HG03521 (cell line): ENCODE data around the gene RPS24.
"Not testable (repeated sequence)": the region's sequence is repeated elsewhere in the genome, so short reads cannot be mapped to it uniquely, and the experiment has no call there.

Experiments
- ATAC-seq: cut with Tn5 transposase; IDR thresholded peaks from one replicate; pipeline ENCODE4 v1.9.1; 2021; ENCODE audit warnings: mild to moderate bottlenecking, moderate library complexity; ENCODE audit not compliant: unreplicated experiment

Gene RPS24

GRCh38 chr10:78033637-78034470 lies at the start of gene RPS24:
Gene RPS24, plus strand, starts transcription at chr10:78033863. Its CDS starts 39 bp downstream, at chr10:78033902.
- peak; percentile 80 for ATAC-seq

GRCh38 chr10:77984986-77985385 lies 48.7 kb upstream of the RPS24 start:
- ATAC-seq: no peak

- ATAC-seq: no peak
Observed at GRCh38 chr10:77987671-77988255, 45.9 kb upstream of the RPS24 start.

GRCh38 chr10:77989081-77989724 lies 44.5 kb upstream of the RPS24 start:
- no peak for ATAC-seq

GRCh38 chr10:77993620-77994019 lies 40.0 kb upstream of the RPS24 start:
- ATAC-seq: no peak

GRCh38 chr10:77998780-77999179 lies 34.9 kb upstream of the RPS24 start:
- not testable (repeated sequence) for ATAC-seq

- no peak for ATAC-seq
Observed at GRCh38 chr10:78000206-78000605, 33.5 kb upstream of the RPS24 start.

GRCh38 chr10:78000956-78001472 lies 32.6 kb upstream of the RPS24 start:
- no peak for ATAC-seq

GRCh38 chr10:78002541-78003288 lies 30.9 kb upstream of the RPS24 start:
- ATAC-seq: no peak

- no peak for ATAC-seq
Observed at GRCh38 chr10:78004215-78005026, 29.2 kb upstream of the RPS24 start.

GRCh38 chr10:78007172-78007571 lies 26.5 kb upstream of the RPS24 start:
- ATAC-seq: no peak

GRCh38 chr10:78009662-78010061 lies 24.0 kb upstream of the RPS24 start:
- no peak for ATAC-seq

GRCh38 chr10:78010278-78010677 lies 23.4 kb upstream of the RPS24 start:
- no peak for ATAC-seq

GRCh38 chr10:78011065-78011464 lies 22.6 kb upstream of the RPS24 start:
- ATAC-seq: no peak

GRCh38 chr10:78013564-78013963 lies 20.1 kb upstream of the RPS24 start:
- ATAC-seq: no peak

GRCh38 chr10:78015546-78015945 lies 18.1 kb upstream of the RPS24 start:
- no peak for ATAC-seq

GRCh38 chr10:78017856-78018255 lies 15.8 kb upstream of the RPS24 start:
- no peak for ATAC-seq

GRCh38 chr10:78019264-78019663 lies 14.4 kb upstream of the RPS24 start:
- no peak for ATAC-seq

- ATAC-seq: no peak
Observed at GRCh38 chr10:78021201-78021600, 12.5 kb upstream of the RPS24 start.

GRCh38 chr10:78023741-78024140 lies 9.9 kb upstream of the RPS24 start:
- no peak for ATAC-seq
